ENCODE data around the gene ODF2L. TPM values are rescaled to one million over a fixed set of nuclear protein-coding genes. Genes with fewer than 3 reads are reported as not detected.

ODF2L gene
- polyA plus RNA-seq, 1 experiment: 5.9 TPM

DNA sequence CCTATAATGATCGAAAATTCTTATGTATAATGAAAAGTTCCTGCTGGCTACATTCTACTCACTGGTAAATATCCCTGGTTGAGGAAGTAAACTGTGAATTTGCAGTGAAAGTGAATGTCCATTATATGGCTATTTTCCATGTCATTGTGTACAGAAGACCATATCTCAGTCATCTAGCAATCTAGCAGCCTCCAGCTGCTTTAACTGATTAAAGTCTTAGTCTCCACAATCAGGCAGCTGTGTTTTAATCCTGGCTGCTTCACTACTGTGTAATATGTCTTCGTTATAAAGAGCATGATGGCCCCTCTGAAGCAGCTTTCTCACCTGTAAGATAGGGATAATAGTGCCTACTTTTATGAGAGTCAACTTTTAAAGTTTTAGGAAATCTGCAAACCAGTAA, 39.2 kb upstream of the ODF2L start:
- no peaks in the 10 kb centered on the region for H3K36me3 ChIP-seq (ENCODE audit: control insufficient read depth, insufficient read depth, low read length)
- no peaks in the 10 kb centered on the region for H3K27me3 ChIP-seq (ENCODE audit: control insufficient read depth, insufficient read depth, low read length)
- TF ChIP-seq, protein P1, sequence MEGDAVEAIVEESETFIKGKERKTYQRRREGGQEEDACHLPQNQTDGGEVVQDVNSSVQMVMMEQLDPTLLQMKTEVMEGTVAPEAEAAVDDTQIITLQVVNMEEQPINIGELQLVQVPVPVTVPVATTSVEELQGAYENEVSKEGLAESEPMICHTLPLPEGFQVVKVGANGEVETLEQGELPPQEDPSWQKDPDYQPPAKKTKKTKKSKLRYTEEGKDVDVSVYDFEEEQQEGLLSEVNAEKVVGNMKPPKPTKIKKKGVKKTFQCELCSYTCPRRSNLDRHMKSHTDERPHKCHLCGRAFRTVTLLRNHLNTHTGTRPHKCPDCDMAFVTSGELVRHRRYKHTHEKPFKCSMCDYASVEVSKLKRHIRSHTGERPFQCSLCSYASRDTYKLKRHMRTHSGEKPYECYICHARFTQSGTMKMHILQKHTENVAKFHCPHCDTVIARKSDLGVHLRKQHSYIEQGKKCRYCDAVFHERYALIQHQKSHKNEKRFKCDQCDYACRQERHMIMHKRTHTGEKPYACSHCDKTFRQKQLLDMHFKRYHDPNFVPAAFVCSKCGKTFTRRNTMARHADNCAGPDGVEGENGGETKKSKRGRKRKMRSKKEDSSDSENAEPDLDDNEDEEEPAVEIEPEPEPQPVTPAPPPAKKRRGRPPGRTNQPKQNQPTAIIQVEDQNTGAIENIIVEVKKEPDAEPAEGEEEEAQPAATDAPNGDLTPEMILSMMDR (IDR thresholded peaks at IDR 0.05; ENCODE audit: insufficient read depth, low read depth, low read length): no peak
- DNase-seq (ENCODE audit: low read depth): no peak
- H3K4me3 ChIP-seq (ENCODE audit: low read depth, low read length): no peak overlapping the region
- ChIA-PET CTCF (interaction anchor here (0.7 kb wide), 1 partner anchor 486 kb away, joined by 3 read pairs; no protein-coding TSS in a partner anchor), POLR2A (no interaction called here)

DNA sequence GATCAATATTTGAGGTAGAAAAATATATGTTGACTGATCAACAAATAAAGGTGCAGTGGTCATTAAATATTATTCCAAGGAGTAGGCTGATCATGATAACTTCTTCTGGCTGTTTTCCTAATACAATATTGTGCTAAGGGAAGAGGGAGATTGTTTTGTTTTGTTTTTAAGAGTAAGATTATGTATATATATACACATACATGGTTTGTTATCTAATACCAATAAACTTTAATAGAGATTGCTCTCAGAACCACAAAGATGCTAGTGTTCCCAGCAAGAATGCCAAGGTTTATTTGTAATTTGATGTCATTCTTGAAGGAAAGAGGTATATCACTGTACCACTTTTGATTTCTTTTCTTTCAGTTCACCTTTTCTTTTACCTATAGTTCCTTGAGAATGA, 37.9 kb upstream of the ODF2L start:
- H3K4me3 ChIP-seq (ENCODE audit: low read depth, low read length): no peak overlapping the region
- ChIA-PET POLR2A (no interaction called here), CTCF (no interaction called here)
- DNase-seq (ENCODE audit: low read depth): no peak
- H3K36me3 ChIP-seq (ENCODE audit: control insufficient read depth, insufficient read depth, low read length): no peaks in the 10 kb centered on the region
- no peaks in the 10 kb centered on the region for H3K27me3 ChIP-seq (ENCODE audit: control insufficient read depth, insufficient read depth, low read length)
- TF ChIP-seq, protein P1 (IDR thresholded peaks at IDR 0.05; ENCODE audit: insufficient read depth, low read depth, low read length): no peak

DNA sequence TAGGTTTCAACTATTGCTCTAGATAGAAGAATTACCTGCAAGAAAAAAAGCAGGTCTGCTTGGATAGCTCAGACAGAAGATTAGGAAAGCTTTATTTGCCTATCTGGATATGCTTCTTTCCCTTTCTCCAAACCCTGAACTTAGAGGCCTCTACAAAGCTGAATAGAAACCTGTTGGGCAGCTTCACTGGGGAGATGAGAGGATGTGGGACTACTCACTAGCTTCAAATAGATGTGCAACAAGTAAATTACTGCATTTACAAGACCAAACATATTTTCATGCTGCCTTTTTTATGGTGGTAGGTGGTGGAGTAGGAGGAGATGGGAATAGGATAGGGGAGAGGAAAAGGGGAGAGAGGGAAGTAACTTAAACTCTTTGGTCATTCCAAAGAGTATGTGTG, 34.3 kb upstream of the ODF2L start:
- no peak for DNase-seq (ENCODE audit: low read depth)
- TF ChIP-seq, protein P1 (IDR thresholded peaks at IDR 0.05; ENCODE audit: insufficient read depth, low read depth, low read length): no peak
- Histone ChIP-seq H3K4me3 (ENCODE audit: low read depth, low read length) (no peak overlapping the region), H3K27me3 (ENCODE audit: control insufficient read depth, insufficient read depth, low read length) (no peaks in the 10 kb centered on the region), H3K36me3 (ENCODE audit: control insufficient read depth, insufficient read depth, low read length) (no peaks in the 10 kb centered on the region)
- CTCF ChIA-PET: interaction anchor here (0.6 to 3.1 kb wide), 6 partner anchors 8 to 303 kb away, joined by 3 to 10 read pairs (median 4); no protein-coding TSS in a partner anchor
- POLR2A ChIA-PET: no interaction called here

DNA sequence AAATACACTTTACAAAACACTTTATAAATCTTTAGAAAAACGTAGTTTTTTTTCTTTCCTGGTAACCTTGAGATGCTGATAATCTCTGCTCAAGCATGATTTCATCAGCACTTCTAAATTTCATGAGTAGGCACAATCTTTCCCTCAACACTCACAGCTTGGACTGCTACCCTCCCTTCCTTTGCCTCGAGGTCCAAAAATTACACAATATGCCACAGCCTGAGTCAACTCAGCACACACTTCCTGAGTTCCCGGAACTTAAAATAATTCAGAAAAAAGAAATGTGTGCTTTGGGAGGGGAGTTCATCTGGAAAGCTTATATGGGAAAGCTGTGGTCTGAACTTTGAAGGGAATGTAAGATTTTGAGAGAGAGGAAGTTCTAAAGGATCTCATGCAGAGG, 33.7 kb upstream of the ODF2L start:
- Histone ChIP-seq H3K27me3 (ENCODE audit: control insufficient read depth, insufficient read depth, low read length) (no peaks in the 10 kb centered on the region), H3K4me3 (ENCODE audit: low read depth, low read length) (no peak overlapping the region), H3K36me3 (ENCODE audit: control insufficient read depth, insufficient read depth, low read length) (no peaks in the 10 kb centered on the region)
- TF ChIP-seq, protein P1 (IDR thresholded peaks at IDR 0.05; ENCODE audit: insufficient read depth, low read depth, low read length): no peak
- peak; percentile 88 for DNase-seq (ENCODE audit: low read depth)
- POLR2A ChIA-PET: no interaction called here
- CTCF ChIA-PET: interaction anchor here (0.6 to 3.1 kb wide), 6 partner anchors 8 to 304 kb away, joined by 3 to 10 read pairs (median 4); no protein-coding TSS in a partner anchor

DNA sequence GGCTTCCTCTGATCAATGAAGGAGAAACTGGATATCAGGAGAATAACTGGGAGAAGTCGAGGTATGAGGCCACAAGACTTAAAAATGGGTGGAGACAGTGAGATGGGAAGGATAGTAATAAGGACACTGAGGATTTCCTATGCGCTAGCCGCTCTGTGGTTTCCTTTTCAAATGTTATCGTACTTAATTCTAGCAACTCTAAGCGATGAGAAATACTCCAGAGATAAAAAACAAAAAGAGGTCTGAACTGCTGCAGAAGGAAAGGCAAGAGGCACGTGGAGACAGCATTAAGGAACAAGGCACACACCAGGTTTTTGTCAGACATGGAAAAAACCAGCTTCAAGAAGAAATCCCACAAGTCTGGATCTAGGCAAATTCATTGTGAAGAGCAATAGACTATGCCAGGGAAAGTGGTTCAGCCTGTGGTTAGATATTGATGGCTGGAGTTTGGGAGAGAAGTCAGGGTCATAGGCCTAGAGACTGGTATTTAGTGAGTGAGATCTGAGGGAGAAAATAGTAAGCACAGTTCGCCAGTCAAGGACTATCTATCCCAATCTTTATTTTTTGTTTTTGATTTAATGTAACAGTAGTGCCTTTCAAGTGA, 33.1 kb upstream of the ODF2L start:
- H3K4me3 ChIP-seq (ENCODE audit: low read depth, low read length): no peak overlapping the region
- DNase-seq (ENCODE audit: low read depth): no peak
- H3K27me3 ChIP-seq (ENCODE audit: control insufficient read depth, insufficient read depth, low read length): no peaks in the 10 kb centered on the region
- ChIA-PET POLR2A (no interaction called here), CTCF (interaction anchor here (1.3 to 3.1 kb wide), 2 partner anchors 9 to 76 kb away, joined by 7 to 10 read pairs; no protein-coding TSS in a partner anchor)
- TF ChIP-seq, protein P1 (IDR thresholded peaks at IDR 0.05; ENCODE audit: insufficient read depth, low read depth, low read length): no peak
- H3K36me3 ChIP-seq (ENCODE audit: control insufficient read depth, insufficient read depth, low read length): no peaks in the 10 kb centered on the region
